KMS-11 (cell line): ENCODE measurements around the gene ERMP1.

ENCODE experiments used
- H2AFZ ChIP-seq: fragments of 200-600 bp; sonication (generic); 2 replicates; pipeline ENCODE4 v1.6.1; 2016; ENCODE audit warnings: antibody characterized with exemption, mixed run types, low read depth
- H3K27ac ChIP-seq: fragments of 200-600 bp; sonication (generic); 2 replicates; pipeline ENCODE4 v1.6.1; 2016; ENCODE audit warnings: mild to moderate bottlenecking, mixed run types
- H3K27me3 ChIP-seq: fragments of 200-600 bp; sonication (generic); 2 replicates; pipeline ENCODE4 v1.6.1; 2017; ENCODE audit warnings: mild to moderate bottlenecking, low read depth, mixed run types, moderate library complexity; ENCODE audit not compliant: insufficient read depth
- H3K36me3 ChIP-seq: fragments of 200-600 bp; sonication (generic); 2 replicates; pipeline ENCODE4 v1.6.1; 2017; ENCODE audit warnings: mild to moderate bottlenecking, mixed run types; ENCODE audit not compliant: insufficient read depth
- H3K4me1 ChIP-seq: fragments of 200-600 bp; sonication (generic); 2 replicates; pipeline ENCODE4 v1.6.1; 2016; ENCODE audit warnings: mild to moderate bottlenecking, low read depth, mixed run types; ENCODE audit not compliant: poor library complexity, severe bottlenecking
- H3K4me2 ChIP-seq: fragments of 200-600 bp; sonication (generic); 2 replicates; pipeline ENCODE4 v1.7.0; 2016; ENCODE audit warnings: mild to moderate bottlenecking, mixed run types
- H3K4me3 ChIP-seq: fragments of 200-600 bp; sonication (generic); IDR thresholded peaks from 2 replicates; pipeline ENCODE4 v1.6.1; 2017; ENCODE audit warnings: low read depth, low read length, mixed read lengths; ENCODE audit not compliant: insufficient read depth
- H3K79me2 ChIP-seq: fragments of 200-600 bp; sonication (generic); 2 replicates; pipeline ENCODE4 v1.6.1; 2016; ENCODE audit warnings: low read depth, mixed run types; ENCODE audit not compliant: insufficient read depth
- H3K9ac ChIP-seq: fragments of 200-600 bp; sonication (generic); 2 replicates; pipeline ENCODE4 v1.6.1; 2016; ENCODE audit warnings: mild to moderate bottlenecking, mixed run types
- H4K20me1 ChIP-seq: fragments of 200-600 bp; sonication (generic); 2 replicates; pipeline ENCODE4 v1.6.1; 2016; ENCODE audit warnings: mild to moderate bottlenecking, mixed run types; ENCODE audit not compliant: insufficient read depth
- CTCF ChIP-seq: fragments of 200-600 bp; sonication (generic); conservative IDR thresholded peaks from 2 replicates; pipeline ENCODE4 v1.6.1; 2017; ENCODE audit warnings: low read depth, mild to moderate bottlenecking, antibody characterized with exemption, low read length, moderate library complexity, mixed read lengths

ERMP1 gene

GRCh38 chr9:5749306-5749705 lies 83.6 kb downstream of the ERMP1 start:
- no peak overlapping the region; the same call in 1 of the 2 replicates for H3K27ac ChIP-seq
- H3K27me3 ChIP-seq: no peaks in the 10 kb centered on the region

GRCh38 chr9:5748438-5748837 lies 84.5 kb downstream of the ERMP1 start:
- Histone ChIP-seq H3K4me3 (no peak overlapping the region), H3K4me2 (no peak overlapping the region), H3K27ac (no peak overlapping the region), H3K9ac (no peak overlapping the region), H2AFZ (no peak overlapping the region), H4K20me1 (no peaks in the 10 kb centered on the region), H3K79me2 (no peaks in the 10 kb centered on the region), H3K27me3 (no peaks in the 10 kb centered on the region), H3K36me3 (peaks cover 6% of the 10 kb centered on the region; the same call in 1 of the 2 replicates), H3K4me1 (peaks cover 46% of the 10 kb centered on the region)
- no peak for TF ChIP-seq CTCF

More at GRCh38 chr9:5749306-5749705, 83.6 kb downstream of the ERMP1 start:
- H3K4me3 ChIP-seq: no peak overlapping the region
- no peak overlapping the region for H3K4me2 ChIP-seq
- H3K36me3 ChIP-seq: peaks cover 6% of the 10 kb centered on the region; the same call in 1 of the 2 replicates
- no peak overlapping the region for H2AFZ ChIP-seq
- no peaks in the 10 kb centered on the region for H4K20me1 ChIP-seq
- TF ChIP-seq CTCF: no peak
- H3K4me1 ChIP-seq: peaks cover 46% of the 10 kb centered on the region
- no peak overlapping the region for H3K9ac ChIP-seq
- no peaks in the 10 kb centered on the region for H3K79me2 ChIP-seq

GRCh38 chr9:5743109-5743508 lies 89.8 kb downstream of the ERMP1 start:
- no peak for TF ChIP-seq CTCF
- H3K4me1 ChIP-seq: peaks cover 8% of the 10 kb centered on the region
- no peaks in the 10 kb centered on the region for H3K27me3 ChIP-seq
- peaks cover 4% of the 10 kb centered on the region; the same call in 1 of the 2 replicates for H3K36me3 ChIP-seq
- no peak overlapping the region for H3K9ac ChIP-seq
- H3K27ac ChIP-seq: no peak overlapping the region
- no peak overlapping the region for H2AFZ ChIP-seq
- H3K4me2 ChIP-seq: no peak overlapping the region
- no peaks in the 10 kb centered on the region for H3K79me2 ChIP-seq
- no peak overlapping the region for H3K4me3 ChIP-seq
- no peaks in the 10 kb centered on the region for H4K20me1 ChIP-seq

- Histone ChIP-seq H3K4me2 (no peak overlapping the region), H3K27ac (no peak overlapping the region), H4K20me1 (no peaks in the 10 kb centered on the region), H3K4me1 (no peaks in the 10 kb centered on the region), H3K4me3 (no peak overlapping the region), H2AFZ (no peak overlapping the region), H3K9ac (no peak overlapping the region), H3K27me3 (no peaks in the 10 kb centered on the region), H3K36me3 (no peaks in the 10 kb centered on the region), H3K79me2 (no peaks in the 10 kb centered on the region)
- no peak for TF ChIP-seq CTCF
Measured at GRCh38 chr9:5736563-5737346, 96.2 kb downstream of the ERMP1 start.
